ENCODE measurements around the gene RBMS3. TPM values are rescaled to one million over a fixed set of nuclear protein-coding genes. Genes with fewer than 3 reads are reported as not detected.

Gene RBMS3
- total and polyA plus RNA-seq, 2 of the 8 experiments (the other 6 are each of a cell fraction or from before 2014, with no cell fraction given), result 3.7 to 6.9 TPM

DNA sequence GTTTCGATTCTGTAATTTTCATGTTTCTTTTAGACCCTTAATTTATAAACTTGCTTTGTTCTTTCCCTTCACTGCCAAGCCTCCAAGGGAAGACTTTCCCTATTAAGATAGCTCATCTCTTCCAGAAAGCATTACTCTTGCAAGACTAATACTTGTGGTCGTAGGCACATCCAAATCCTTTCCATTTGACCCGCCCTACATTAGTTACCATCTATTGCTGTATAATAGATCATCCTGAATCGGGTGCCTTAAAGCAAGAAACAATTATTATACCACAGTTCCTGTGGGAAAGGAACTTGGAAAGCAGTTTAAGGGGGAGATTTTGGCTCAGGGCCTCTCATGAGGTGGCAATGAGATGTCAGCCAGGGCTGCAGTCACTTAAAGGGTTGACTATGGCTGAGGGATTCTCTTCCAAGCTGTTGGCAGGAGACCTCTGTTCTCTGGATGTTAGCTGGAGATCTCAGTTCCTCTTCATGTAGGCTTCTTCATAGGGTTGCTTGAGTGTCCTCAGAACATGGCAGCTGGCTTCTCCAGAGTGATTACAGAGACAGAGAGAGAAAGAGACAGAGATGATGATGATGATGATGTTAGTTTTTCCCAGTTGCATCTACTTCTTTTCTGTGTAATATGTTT, 755.2 kb downstream of the RBMS3 start:
- H2AK5ac ChIP-seq (ENCODE audit: low read depth, low read length), result no peak overlapping the region
- H4K8ac ChIP-seq (ENCODE audit: extremely low read depth, insufficient read depth, low read length), result no peak overlapping the region
- no peaks in the 10 kb centered on the region for H4K20me1 ChIP-seq (replicated peaks in 1 of 2; ENCODE audit: control insufficient read depth in 1 of 2, insufficient read depth in 2 of 2, low read length in 2 of 2)
- H3K79me1 ChIP-seq (ENCODE audit: low read depth, low read length), result no peaks in the 10 kb centered on the region
- H2BK12ac ChIP-seq (ENCODE audit: low read depth, low read length), result no peak overlapping the region
- H2BK120ac ChIP-seq (replicated peaks; ENCODE audit: low read depth, low read length), result no peak overlapping the region
- H3K27me3 ChIP-seq (replicated peaks in 1 of 4; ENCODE audit: control insufficient read depth in 3 of 4, extremely low read depth in 1 of 4, insufficient read depth in 3 of 4, low read length in 3 of 4), result no peaks in the 10 kb centered on the region
- no peak overlapping the region for H2BK20ac ChIP-seq (ENCODE audit: low read length)
- 87% methylated on average over 4 of the region's 4 CpGs; no CpG with 5 or more reads in 1 of the 2 experiments for WGBS, 2 experiments (ENCODE audit: extremely low coverage in 1 of 2, insufficient coverage in 1 of 2, insufficient read length in 1 of 2, insufficient replicate concordance in 2 of 2, low coverage in 1 of 2, low lambda C conversion rate in 2 of 2, missing lambda C conversion rate in 1 of 2)
- H4K91ac ChIP-seq (replicated peaks; ENCODE audit: insufficient read length, low read length), result no peak overlapping the region
- no peak for FAIRE-seq
- no peaks in the 10 kb centered on the region for H3K79me2 ChIP-seq (ENCODE audit: control insufficient read depth in 1 of 2, insufficient read depth in 2 of 2, low read length in 2 of 2)
- no peak overlapping the region for H3K27ac ChIP-seq (ENCODE audit: low read depth, low read length)
- no peak overlapping the region for H3K9ac ChIP-seq (replicated peaks in 1 of 4; ENCODE audit: extremely low read depth in 1 of 4, low read depth in 3 of 4, low read length in 3 of 4)
- H3K18ac ChIP-seq (ENCODE audit: extremely low read depth, low read length), result no peak overlapping the region
- H2BK5ac ChIP-seq (ENCODE audit: low read depth, low read length), result no peak overlapping the region
- H2AFZ ChIP-seq (ENCODE audit: low read length), result no peak overlapping the region
- no peak for DNase-seq (ENCODE audit: low read depth in 1 of 2, low spot score in 2 of 2)
- H3K23me2 ChIP-seq (ENCODE audit: low read depth, low read length), result no peaks in the 10 kb centered on the region; the same call in 1 of the 2 replicates
- no peak overlapping the region for H3K4me2 ChIP-seq (ENCODE audit: insufficient read depth in 1 of 2, low read depth in 2 of 2, low read length in 2 of 2)
- no peaks in the 10 kb centered on the region for H3K4me1 ChIP-seq (replicated peaks in 1 of 4; ENCODE audit: control insufficient read depth in 3 of 4, insufficient read depth in 4 of 4, low read length in 3 of 4)
- TF ChIP-seq NRF1 (IDR thresholded peaks at IDR 0.05; ENCODE audit: low read depth, low read length) (no peak), RNF2 (IDR thresholded peaks at IDR 0.05; ENCODE audit: borderline replicate concordance, low read depth, low read length, missing control alignments, poor library complexity, severe bottlenecking) (no peak), YY1 (IDR thresholded peaks at IDR 0.05; ENCODE audit: low read depth, low read length) (no peak), SIX5 (IDR thresholded peaks at IDR 0.05; ENCODE audit: low read depth, low read length) (no peak), TAF1 (IDR thresholded peaks at IDR 0.05; ENCODE audit: low read depth, low read length) (no peak), FOSL1 (IDR thresholded peaks at IDR 0.05; ENCODE audit: insufficient read depth, low read depth, low read length) (no peak), SUZ12 (IDR thresholded peaks at IDR 0.05; ENCODE audit: low read length) (no peak), BRCA1 (IDR thresholded peaks at IDR 0.05; ENCODE audit: low read depth, low read length) (no peak), EP300 (IDR thresholded peaks at IDR 0.05; ENCODE audit: borderline replicate concordance in 1 of 2, low read depth in 2 of 2, low read length in 2 of 2) (no peak), KDM4A (IDR thresholded peaks at IDR 0.05; ENCODE audit: low read depth, low read length, severe bottlenecking) (no peak), CREB1 (IDR thresholded peaks at IDR 0.05) (no peak), KDM5A (IDR thresholded peaks at IDR 0.05; ENCODE audit: low read length) (no peak)
- H4K5ac ChIP-seq (ENCODE audit: insufficient read length, low read depth, low read length), result no peak overlapping the region
- CTCF ChIA-PET (ENCODE audit: partially characterized antibody), result interaction anchor here (1.0 kb wide), 1 partner anchor 162 kb away, joined by 3 read pairs; no protein-coding TSS in a partner anchor
- H3K14ac ChIP-seq (ENCODE audit: insufficient read length), result no peak overlapping the region
- H3K23ac ChIP-seq (ENCODE audit: insufficient read length), result no peak overlapping the region
- H2BK15ac ChIP-seq (ENCODE audit: low read length), result no peak overlapping the region
- H3K4ac ChIP-seq (replicated peaks; ENCODE audit: insufficient read length, low read depth, low read length), result no peak overlapping the region
- H3K36me3 ChIP-seq (ENCODE audit: control insufficient read depth in 2 of 4, insufficient read depth in 4 of 4, low read length in 3 of 4), result no peaks in the 10 kb centered on the region
- POLR2A ChIA-PET (ENCODE audit: partially characterized antibody), result no interaction called here
- no peak overlapping the region for H3K4me3 ChIP-seq (ENCODE audit: extremely low read depth in 1 of 4, insufficient read depth in 2 of 4, low read depth in 3 of 4, low read length in 4 of 4)
- no peak overlapping the region for H3K56ac ChIP-seq (replicated peaks; ENCODE audit: insufficient read length, low read depth, low read length)
- H3K9me3 ChIP-seq (ENCODE audit: insufficient read depth in 2 of 2, low read depth in 1 of 2, low read length in 1 of 2), result no peaks in the 10 kb centered on the region
